Mesenchymal stem cell (in vitro differentiated cells and primary cell): ENCODE results near the gene CES4A.
"Not testable (repeated sequence)": the region's sequence is repeated elsewhere in the genome, so short reads cannot be mapped to it uniquely, and the experiment has no call there.

Experiments used
- DNase-seq: peaks from one replicate; pipeline ENCODE4 v3.0.0-alpha.2; 2013
- H2AFZ ChIP-seq: one replicate; pipeline ENCODE4 v1.6.1; 2013; ENCODE audit warnings: low read depth, mild to moderate bottlenecking, control low read depth, inconsistent platforms, low read length, moderate library complexity
- H2AK5ac ChIP-seq: 2 replicates; pipeline ENCODE4 v1.6.1; 2013; ENCODE audit warnings: low read length, moderate library complexity, mild to moderate bottlenecking, inconsistent platforms; ENCODE audit not compliant: severe bottlenecking
- H2BK120ac ChIP-seq: one replicate; pipeline ENCODE4 v1.6.1; 2013; ENCODE audit warnings: low read depth, mild to moderate bottlenecking, inconsistent platforms, low read length, moderate library complexity
- H2BK12ac ChIP-seq, 2 experiments: one replicate each; pipeline ENCODE4 v1.6.1; 2013; ENCODE audit warnings: inconsistent platforms in 2 of 2, low read length in 2 of 2, mild to moderate bottlenecking in 2 of 2, moderate library complexity in 2 of 2, control low read depth in 1 of 2
- H2BK15ac ChIP-seq: one replicate; pipeline ENCODE4 v1.6.1; 2013; ENCODE audit warnings: mild to moderate bottlenecking, low read depth, inconsistent platforms; ENCODE audit not compliant: poor library complexity, severe bottlenecking
- H2BK5ac ChIP-seq: 2 replicates; pipeline ENCODE4 v1.6.1; 2013; ENCODE audit warnings: low read depth, mild to moderate bottlenecking, low read length, control low read depth, inconsistent platforms; ENCODE audit not compliant: poor library complexity, severe bottlenecking
- H3K14ac ChIP-seq, 2 experiments: one replicate each; pipeline ENCODE4 v1.6.1; 2013; ENCODE audit warnings: inconsistent platforms in 2 of 2, low read length in 2 of 2, control low read depth in 1 of 2, mild to moderate bottlenecking in 1 of 2, moderate library complexity in 1 of 2
- H3K18ac ChIP-seq, 2 experiments: one replicate each; pipeline ENCODE4 v1.6.1; 2013; ENCODE audit warnings: inconsistent platforms in 2 of 2, low read length in 2 of 2, control low read depth in 1 of 2, low read depth in 1 of 2, mild to moderate bottlenecking in 1 of 2
- H3K23ac ChIP-seq, 2 experiments: one replicate each; pipeline ENCODE4 v1.6.1; 2013; ENCODE audit warnings: inconsistent platforms in 2 of 2, low read length in 2 of 2, mild to moderate bottlenecking in 2 of 2, moderate library complexity in 2 of 2, control low read depth in 1 of 2
- H3K27ac ChIP-seq: 2 replicates; pipeline ENCODE4 v1.5.1; 2013; ENCODE audit warnings: mild to moderate bottlenecking, moderate library complexity, low read length, control low read depth, inconsistent platforms; ENCODE audit not compliant: poor library complexity, severe bottlenecking
- H3K27me3 ChIP-seq, 2 experiments: 2 replicates each; pipeline versions ENCODE4 v1.6.1 to v1.7.0; 2013; ENCODE audit warnings: low read length in 2 of 2, mild to moderate bottlenecking in 2 of 2, moderate library complexity in 2 of 2, control low read depth in 1 of 2, inconsistent platforms in 1 of 2; ENCODE audit not compliant: control insufficient read depth in 1 of 2, insufficient read depth in 1 of 2
- H3K36me3 ChIP-seq, 2 experiments: 2 replicates each; pipeline versions ENCODE4 v1.6.1 to v1.7.0; 2013; ENCODE audit warnings: low read length in 2 of 2, control low read depth in 1 of 2, inconsistent platforms in 1 of 2, low read depth in 1 of 2, mild to moderate bottlenecking in 1 of 2; ENCODE audit not compliant: insufficient read depth in 2 of 2, control insufficient read depth in 1 of 2
- H3K4ac ChIP-seq, 2 experiments: one replicate each; pipeline ENCODE4 v1.6.1; 2013; ENCODE audit warnings: inconsistent platforms in 2 of 2, low read length in 2 of 2, mild to moderate bottlenecking in 2 of 2, moderate library complexity in 2 of 2, control low read depth in 1 of 2, low read depth in 1 of 2
- H3K4me1 ChIP-seq: 2 replicates; pipeline ENCODE4 v1.6.1; 2013; ENCODE audit warnings: low read depth, low read length, control low read depth; ENCODE audit not compliant: control insufficient read depth, insufficient read depth
- H3K4me2 ChIP-seq: 2 replicates; pipeline ENCODE4 v1.6.1; 2013; ENCODE audit warnings: low read length, mild to moderate bottlenecking, inconsistent platforms; ENCODE audit not compliant: poor library complexity, severe bottlenecking
- H3K4me3 ChIP-seq, 2 experiments: 2 replicates each; pipeline versions ENCODE4 v1.5.1 to v1.7.0; 2013; ENCODE audit warnings: low read length in 2 of 2, mild to moderate bottlenecking in 2 of 2, control low read depth in 1 of 2, low read depth in 1 of 2; ENCODE audit not compliant: insufficient read depth in 1 of 2
- H3K79me1 ChIP-seq: replicated peaks from 2 replicates; pipeline ENCODE4 v1.6.1; 2013; ENCODE audit warnings: mild to moderate bottlenecking, control low read depth, low read length, inconsistent platforms; ENCODE audit not compliant: poor library complexity, severe bottlenecking
- H3K9ac ChIP-seq: 2 replicates; pipeline ENCODE4 v1.7.0; 2013; ENCODE audit warnings: mild to moderate bottlenecking, low read length, moderate library complexity
- H3K9me3 ChIP-seq: 2 replicates; pipeline ENCODE4 v1.7.0; 2013; ENCODE audit warnings: mild to moderate bottlenecking, low read length; ENCODE audit not compliant: control insufficient read depth
- H4K8ac ChIP-seq: one replicate; pipeline ENCODE4 v1.6.1; 2013; ENCODE audit warnings: inconsistent platforms, mild to moderate bottlenecking, low read length, moderate library complexity
- H4K91ac ChIP-seq: one replicate; pipeline ENCODE4 v1.6.1; 2013; ENCODE audit warnings: mild to moderate bottlenecking, low read length, inconsistent platforms
- WGBS: methylation state at CpG from one replicate; pipeline ENCODE4 v1.1.7; 2013; ENCODE audit warnings: mixed read lengths; 5-methylcytosine and 5-hydroxymethylcytosine counted together

The CES4A gene

GRCh38 chr16:66991545-66992077, 3.2 kb downstream of the CES4A start:
- H3K4me1 ChIP-seq = peaks cover 10% of the 10 kb centered on the region
- no peak overlapping the region for H2AK5ac ChIP-seq
- H3K4me2 ChIP-seq = no peak overlapping the region
- H3K9me3 ChIP-seq = no peaks in the 10 kb centered on the region
- no peak overlapping the region for H2BK120ac ChIP-seq
- no peak overlapping the region for H3K4ac ChIP-seq
- DNase-seq = no peak
- 83% methylated on average over 1 of the region's 2 CpGs for WGBS
- H3K14ac ChIP-seq = no peak overlapping the region
- H2BK5ac ChIP-seq = no peak overlapping the region
- no peak overlapping the region for H2BK12ac ChIP-seq
- H4K91ac ChIP-seq = no peak overlapping the region
- no peaks in the 10 kb centered on the region for H3K79me1 ChIP-seq
- no peak overlapping the region for H2BK15ac ChIP-seq
- H4K8ac ChIP-seq = no peak overlapping the region
- H3K27ac ChIP-seq = no peak overlapping the region
- H3K27me3 ChIP-seq = peaks cover 0 to 4% of the 10 kb centered on the region in 2 experiments
- H3K4me3 ChIP-seq = no peak overlapping the region
- no peaks in the 10 kb centered on the region for H3K36me3 ChIP-seq
- no peak overlapping the region for H2AFZ ChIP-seq
- no peak overlapping the region for H3K23ac ChIP-seq
- no peak overlapping the region for H3K18ac ChIP-seq
- H3K9ac ChIP-seq = no peak overlapping the region

DNA sequence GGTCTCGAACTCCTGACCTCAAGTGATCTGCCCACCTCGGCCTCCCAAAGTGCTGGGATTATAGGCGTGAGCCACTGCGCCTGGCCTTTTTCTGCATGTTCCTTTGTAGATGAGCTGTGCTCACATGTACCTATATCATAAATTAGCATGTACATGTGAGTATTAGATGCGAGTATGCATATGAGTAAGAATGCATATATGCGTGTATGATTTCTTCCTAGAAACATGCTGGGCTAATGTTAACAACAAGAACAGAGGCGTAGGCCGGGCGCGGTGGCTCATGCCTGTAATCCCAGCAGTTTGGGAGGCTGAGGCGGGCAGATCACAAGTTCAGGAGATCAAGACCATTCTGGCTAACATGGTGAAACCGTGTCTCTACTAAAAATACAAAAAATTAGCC, 5.2 kb downstream of the CES4A start:
- H2BK15ac ChIP-seq, H3K4me3 ChIP-seq, H2BK12ac ChIP-seq, H3K4me2 ChIP-seq, H3K79me1 ChIP-seq, H3K4ac ChIP-seq, H2AFZ ChIP-seq, H4K8ac ChIP-seq, H3K36me3 ChIP-seq, H2AK5ac ChIP-seq, H3K18ac ChIP-seq, H3K4me1 ChIP-seq, H2BK120ac ChIP-seq, H3K27me3 ChIP-seq, H4K91ac ChIP-seq, H3K9ac ChIP-seq, H3K23ac ChIP-seq, H3K9me3 ChIP-seq, H3K14ac ChIP-seq, H2BK5ac ChIP-seq, H3K27ac ChIP-seq, DNase-seq: not testable (repeated sequence)
- 97% methylated on average over 11 of the region's 12 CpGs for whole genome bisulfite sequencing

GRCh38 chr16:66996324-66996982, 8.1 kb downstream of the CES4A start:
- H3K14ac ChIP-seq = no peak overlapping the region

GRCh38 chr16:66996983-66997358, 8.6 kb downstream of the CES4A start:
- no peak overlapping the region for H3K4ac ChIP-seq
- no peak overlapping the region for H3K27ac ChIP-seq
- H2BK5ac ChIP-seq = no peak overlapping the region
- H2BK15ac ChIP-seq = no peak overlapping the region
- H3K79me1 ChIP-seq = no peaks in the 10 kb centered on the region
- H2AK5ac ChIP-seq = peak overlapping the region; percentile 19
- H3K27me3 ChIP-seq = peaks cover 17 to 25% of the 10 kb centered on the region in 2 experiments
- no peak overlapping the region for H3K18ac ChIP-seq
- DNase-seq = no peak
- no peak overlapping the region for H2AFZ ChIP-seq
- no peak overlapping the region for H4K8ac ChIP-seq
- WGBS = 83% methylated on average over 3 of the region's 3 CpGs
- no peak overlapping the region for H2BK120ac ChIP-seq
- H4K91ac ChIP-seq = no peak overlapping the region
- no peak overlapping the region for H3K4me2 ChIP-seq
- no peaks in the 10 kb centered on the region for H3K9me3 ChIP-seq
- H3K4me3 ChIP-seq = no peak overlapping the region
- no peak overlapping the region for H3K23ac ChIP-seq
- H2BK12ac ChIP-seq = no peak overlapping the region
- H3K4me1 ChIP-seq = peaks cover 21% of the 10 kb centered on the region
- H3K36me3 ChIP-seq = no peaks in the 10 kb centered on the region
- no peak overlapping the region for H3K14ac ChIP-seq
- H3K9ac ChIP-seq = no peak overlapping the region

More at GRCh38 chr16:66996324-66996982, 8.1 kb downstream of the CES4A start:
- Histone ChIP-seq H3K4ac (no peak overlapping the region), H3K27me3 (peaks cover 15 to 20% of the 10 kb centered on the region in 2 experiments), H3K4me3 (no peak overlapping the region), H2BK15ac (no peak overlapping the region), H2AK5ac (peak overlapping the region; percentile 19), H3K4me2 (no peak overlapping the region), H3K4me1 (peaks cover 18% of the 10 kb centered on the region), H3K36me3 (no peaks in the 10 kb centered on the region), H3K9me3 (no peaks in the 10 kb centered on the region), H3K9ac (no peak overlapping the region), H3K79me1 (no peaks in the 10 kb centered on the region), H2AFZ (no peak overlapping the region), H4K91ac (no peak overlapping the region), H4K8ac (no peak overlapping the region), H3K27ac (no peak overlapping the region), H3K23ac (no peak overlapping the region), H3K18ac (no peak overlapping the region), H2BK120ac (no peak overlapping the region), H2BK5ac (no peak overlapping the region), H2BK12ac (no peak overlapping the region)
- WGBS = 68% methylated on average over 5 of the region's 6 CpGs
- peak; percentile 72 for DNase-seq
